Ishikawa (cell line): Measurements from ENCODE around the gene TRPM2.

ENCODE experiments used
- CREB1 ChIP-seq: IDR thresholded peaks from 2 replicates; pipeline ENCODE4 v1.6.1; 2012; ENCODE audit warnings: low read depth
- EGR1 ChIP-seq: IDR thresholded peaks from 2 replicates; pipeline ENCODE4 v1.6.1; 2012
- EP300 ChIP-seq: IDR thresholded peaks from 2 replicates; pipeline ENCODE4 v1.6.1; 2012; ENCODE audit warnings: borderline replicate concordance
- RAD21 ChIP-seq: IDR thresholded peaks from 2 replicates; pipeline ENCODE4 v1.6.1; 2012; ENCODE audit warnings: low read depth
- TAF1 ChIP-seq: IDR thresholded peaks from 2 replicates; pipeline ENCODE4 v1.6.1; 2012; ENCODE audit warnings: low read depth, mild to moderate bottlenecking
- USF1 ChIP-seq: IDR thresholded peaks from 2 replicates; pipeline ENCODE4 v1.6.1; 2012
- YY1 ChIP-seq: IDR thresholded peaks from 2 replicates; pipeline ENCODE4 v1.6.1; 2012; ENCODE audit warnings: low read depth

GRCh38 chr21:44331650-44332307, 21.6 kb upstream of the TRPM2 start:
- TF ChIP-seq USF1, result no peak
- no peak for TF ChIP-seq TAF1
- no peak for TF ChIP-seq EGR1
- TF ChIP-seq CREB1, result no peak
- no peak for TF ChIP-seq YY1
- no peak for TF ChIP-seq RAD21
- TF ChIP-seq EP300, result no peak
